Measurements from ENCODE around the gene SAPCD2.

DNA sequence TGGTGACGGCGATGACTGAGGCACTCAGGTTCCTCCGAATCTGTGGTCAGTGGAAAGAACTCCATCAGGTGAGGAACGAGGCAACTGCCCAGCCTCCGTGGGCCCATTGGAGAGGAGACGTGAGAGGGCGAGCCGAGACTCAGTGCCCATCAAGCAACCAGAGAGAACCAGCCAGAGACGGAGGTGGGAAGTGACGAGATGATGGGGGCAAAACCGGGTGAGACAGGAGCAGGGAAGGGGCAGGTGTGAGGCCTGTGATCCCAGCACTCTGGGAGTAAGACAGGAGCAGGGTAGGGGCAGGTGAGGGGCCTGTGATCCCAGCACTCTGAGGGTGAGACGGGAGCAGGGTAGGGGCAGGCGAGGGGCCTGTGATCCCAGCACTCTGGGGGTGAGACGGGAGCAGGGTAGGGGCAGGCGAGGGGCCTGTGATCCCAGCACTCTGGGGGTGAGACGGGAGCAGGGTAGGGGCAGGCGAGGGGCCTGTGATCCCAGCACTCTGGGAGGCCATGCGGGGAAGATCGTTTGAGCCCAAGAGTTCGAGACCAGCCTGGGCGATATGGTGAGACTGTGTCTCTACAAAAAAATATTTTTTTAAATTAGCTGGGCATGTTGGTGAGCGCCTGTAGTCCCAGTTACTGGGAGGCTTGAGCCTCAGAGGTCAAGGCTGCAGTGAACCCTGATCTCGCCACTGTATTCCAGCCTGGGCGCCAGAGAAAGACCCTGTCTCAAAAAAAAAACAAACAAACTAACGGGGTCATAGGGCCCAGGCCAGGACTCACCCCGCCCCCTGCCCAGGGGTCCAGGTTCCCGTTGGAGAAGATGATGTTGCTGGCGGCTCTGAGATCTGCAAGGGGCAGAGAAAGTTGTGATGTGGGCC, 40.8 kb upstream of the SAPCD2 start:
- TF ChIP-seq, protein P1, sequence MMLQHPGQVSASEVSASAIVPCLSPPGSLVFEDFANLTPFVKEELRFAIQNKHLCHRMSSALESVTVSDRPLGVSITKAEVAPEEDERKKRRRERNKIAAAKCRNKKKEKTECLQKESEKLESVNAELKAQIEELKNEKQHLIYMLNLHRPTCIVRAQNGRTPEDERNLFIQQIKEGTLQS (IDR thresholded peaks at IDR 0.05), result no peak
- TF ChIP-seq, protein P1 (CRISPR knock-in tag; conservative IDR thresholded peaks at IDR 0.05), result no peak
- TF ChIP-seq HDAC8 (tag; IDR thresholded peaks at IDR 0.05), result no peak
- TF ChIP-seq ZNF76 (CRISPR knock-in tag; IDR thresholded peaks at IDR 0.05; ENCODE audit: borderline replicate concordance), result no peak
- TF ChIP-seq, protein P2, sequence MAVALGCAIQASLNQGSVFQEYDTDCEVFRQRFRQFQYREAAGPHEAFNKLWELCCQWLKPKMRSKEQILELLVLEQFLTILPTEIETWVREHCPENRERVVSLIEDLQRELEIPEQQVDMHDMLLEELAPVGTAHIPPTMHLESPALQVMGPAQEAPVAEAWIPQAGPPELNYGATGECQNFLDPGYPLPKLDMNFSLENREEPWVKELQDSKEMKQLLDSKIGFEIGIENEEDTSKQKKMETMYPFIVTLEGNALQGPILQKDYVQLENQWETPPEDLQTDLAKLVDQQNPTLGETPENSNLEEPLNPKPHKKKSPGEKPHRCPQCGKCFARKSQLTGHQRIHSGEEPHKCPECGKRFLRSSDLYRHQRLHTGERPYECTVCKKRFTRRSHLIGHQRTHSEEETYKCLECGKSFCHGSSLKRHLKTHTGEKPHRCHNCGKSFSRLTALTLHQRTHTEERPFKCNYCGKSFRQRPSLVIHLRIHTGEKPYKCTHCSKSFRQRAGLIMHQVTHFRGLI (CRISPR knock-in tag; IDR thresholded peaks at IDR 0.05), result no peak
- TF ChIP-seq, protein P3, sequence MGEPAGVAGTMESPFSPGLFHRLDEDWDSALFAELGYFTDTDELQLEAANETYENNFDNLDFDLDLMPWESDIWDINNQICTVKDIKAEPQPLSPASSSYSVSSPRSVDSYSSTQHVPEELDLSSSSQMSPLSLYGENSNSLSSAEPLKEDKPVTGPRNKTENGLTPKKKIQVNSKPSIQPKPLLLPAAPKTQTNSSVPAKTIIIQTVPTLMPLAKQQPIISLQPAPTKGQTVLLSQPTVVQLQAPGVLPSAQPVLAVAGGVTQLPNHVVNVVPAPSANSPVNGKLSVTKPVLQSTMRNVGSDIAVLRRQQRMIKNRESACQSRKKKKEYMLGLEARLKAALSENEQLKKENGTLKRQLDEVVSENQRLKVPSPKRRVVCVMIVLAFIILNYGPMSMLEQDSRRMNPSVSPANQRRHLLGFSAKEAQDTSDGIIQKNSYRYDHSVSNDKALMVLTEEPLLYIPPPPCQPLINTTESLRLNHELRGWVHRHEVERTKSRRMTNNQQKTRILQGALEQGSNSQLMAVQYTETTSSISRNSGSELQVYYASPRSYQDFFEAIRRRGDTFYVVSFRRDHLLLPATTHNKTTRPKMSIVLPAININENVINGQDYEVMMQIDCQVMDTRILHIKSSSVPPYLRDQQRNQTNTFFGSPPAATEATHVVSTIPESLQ (CRISPR knock-in tag; IDR thresholded peaks at IDR 0.05), result no peak
- TF ChIP-seq, protein P4, sequence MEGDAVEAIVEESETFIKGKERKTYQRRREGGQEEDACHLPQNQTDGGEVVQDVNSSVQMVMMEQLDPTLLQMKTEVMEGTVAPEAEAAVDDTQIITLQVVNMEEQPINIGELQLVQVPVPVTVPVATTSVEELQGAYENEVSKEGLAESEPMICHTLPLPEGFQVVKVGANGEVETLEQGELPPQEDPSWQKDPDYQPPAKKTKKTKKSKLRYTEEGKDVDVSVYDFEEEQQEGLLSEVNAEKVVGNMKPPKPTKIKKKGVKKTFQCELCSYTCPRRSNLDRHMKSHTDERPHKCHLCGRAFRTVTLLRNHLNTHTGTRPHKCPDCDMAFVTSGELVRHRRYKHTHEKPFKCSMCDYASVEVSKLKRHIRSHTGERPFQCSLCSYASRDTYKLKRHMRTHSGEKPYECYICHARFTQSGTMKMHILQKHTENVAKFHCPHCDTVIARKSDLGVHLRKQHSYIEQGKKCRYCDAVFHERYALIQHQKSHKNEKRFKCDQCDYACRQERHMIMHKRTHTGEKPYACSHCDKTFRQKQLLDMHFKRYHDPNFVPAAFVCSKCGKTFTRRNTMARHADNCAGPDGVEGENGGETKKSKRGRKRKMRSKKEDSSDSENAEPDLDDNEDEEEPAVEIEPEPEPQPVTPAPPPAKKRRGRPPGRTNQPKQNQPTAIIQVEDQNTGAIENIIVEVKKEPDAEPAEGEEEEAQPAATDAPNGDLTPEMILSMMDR (IDR thresholded peaks at IDR 0.05 in 2 of 3, conservative IDR thresholded peaks at IDR 0.05 in 1 of 3; ENCODE audit: insufficient read depth in 2 of 3, low read depth in 1 of 3, low read length in 3 of 3), result no peak

Measured in K562 (cell line).